ENCODE data around the gene RNH1.

Gene RNH1

GRCh38 chr11:492427-493226 lies 14.4 kb downstream of the RNH1 start:
- DNase-seq (ENCODE audit: low read depth): no peak
- H3K4me3 ChIP-seq (ENCODE audit: low read depth, low read length): no peak overlapping the region
- TF ChIP-seq MAX (IDR thresholded peaks at IDR 0.05; ENCODE audit: low read depth, low read length): no peak
- TF ChIP-seq MYC (IDR thresholded peaks at IDR 0.05; ENCODE audit: low read depth, low read length): no peak
- TF ChIP-seq CTCF (IDR thresholded peaks at IDR 0.05; ENCODE audit: low read depth, low read length): no peak
- TF ChIP-seq POLR2A (IDR thresholded peaks at IDR 0.05; ENCODE audit: extremely low read depth, insufficient read length): no peak

- no peak for TF ChIP-seq CTCF (IDR thresholded peaks at IDR 0.05; ENCODE audit: low read depth, low read length)
- no peak for TF ChIP-seq POLR2A (IDR thresholded peaks at IDR 0.05; ENCODE audit: extremely low read depth, insufficient read length)
- TF ChIP-seq MYC (IDR thresholded peaks at IDR 0.05; ENCODE audit: low read depth, low read length): no peak
- no peak for TF ChIP-seq MAX (IDR thresholded peaks at IDR 0.05; ENCODE audit: low read depth, low read length)
- H3K4me3 ChIP-seq (ENCODE audit: low read depth, low read length): no peak overlapping the region
- no peak for DNase-seq (ENCODE audit: low read depth)
Measured at GRCh38 chr11:491358-491757, 15.7 kb downstream of the RNH1 start.

- no peak overlapping the region for H3K4me3 ChIP-seq (ENCODE audit: low read depth, low read length)
- no peak for TF ChIP-seq MYC (IDR thresholded peaks at IDR 0.05; ENCODE audit: low read depth, low read length)
- TF ChIP-seq POLR2A (IDR thresholded peaks at IDR 0.05; ENCODE audit: extremely low read depth, insufficient read length): no peak
- TF ChIP-seq CTCF (IDR thresholded peaks at IDR 0.05; ENCODE audit: low read depth, low read length): no peak
- no peak for TF ChIP-seq MAX (IDR thresholded peaks at IDR 0.05; ENCODE audit: low read depth, low read length)
- no peak for DNase-seq (ENCODE audit: low read depth)
Measured at GRCh38 chr11:490930-491260, 16.1 kb downstream of the RNH1 start.

GRCh38 chr11:490186-490929 lies 16.7 kb downstream of the RNH1 start:
- DNase-seq (ENCODE audit: low read depth): no peak
- H3K4me3 ChIP-seq (ENCODE audit: low read depth, low read length): no peak overlapping the region
- TF ChIP-seq MAX (IDR thresholded peaks at IDR 0.05; ENCODE audit: low read depth, low read length) (no peak), POLR2A (IDR thresholded peaks at IDR 0.05; ENCODE audit: extremely low read depth, insufficient read length) (no peak), CTCF (IDR thresholded peaks at IDR 0.05; ENCODE audit: low read depth, low read length) (no peak), MYC (IDR thresholded peaks at IDR 0.05; ENCODE audit: low read depth, low read length) (no peak)

GRCh38 chr11:489610-490185 lies 17.3 kb downstream of the RNH1 start:
- TF ChIP-seq CTCF (IDR thresholded peaks at IDR 0.05; ENCODE audit: low read depth, low read length) (no peak), POLR2A (IDR thresholded peaks at IDR 0.05; ENCODE audit: extremely low read depth, insufficient read length) (no peak), MAX (IDR thresholded peaks at IDR 0.05; ENCODE audit: low read depth, low read length) (no peak), MYC (IDR thresholded peaks at IDR 0.05; ENCODE audit: low read depth, low read length) (no peak)
- DNase-seq (ENCODE audit: low read depth): no peak
- H3K4me3 ChIP-seq (ENCODE audit: low read depth, low read length): no peak overlapping the region
